Stomach (tissue), 9 donors: ENCODE results near the gene PTGDR2. TPM values are rescaled to one million over a fixed set of nuclear protein-coding genes. Genes with fewer than 3 reads are reported as not detected.
A peak's percentile ranks its signal among the peaks of the same experiment; 100 is the strongest.

ENCODE experiments used
- DNase-seq, 2 donors: peaks; one replicate each; pipeline versions ENCODE4 v3.0.0 to v3.0.0-alpha.2; 2013 to 2019
- H3K27ac ChIP-seq, 5 donors: fragments of 200-600 bp in 4 of 5; sonication (generic) in 4 of 5; one replicate each; pipeline ENCODE4 v1.5.1; 2013 to 2019; ENCODE audit warnings: mild to moderate bottlenecking in 1 of 5, moderate library complexity in 1 of 5
- H3K27me3 ChIP-seq, 3 donors: fragments of 200-600 bp; sonication (generic); one replicate each; pipeline ENCODE4 v1.5.1; 2017 to 2019; ENCODE audit warnings: mixed run types in 1 of 3
- H3K36me3 ChIP-seq, 4 donors: fragments of 200-600 bp; sonication (generic); 1 replicate in 3 of 4; 2 replicates in 1 of 4; pipeline ENCODE4 v1.5.1; 2016 to 2019
- H3K4me1 ChIP-seq, 4 donors: fragments of 200-600 bp; sonication (generic); one replicate each; pipeline ENCODE4 v1.5.1; 2016 to 2019
- H3K4me3 ChIP-seq, 4 donors: fragments of 200-600 bp; sonication (generic) in 3 of 4; one replicate each; pipeline ENCODE4 v1.5.1; 2016 to 2019; ENCODE audit warnings: mild to moderate bottlenecking in 1 of 4
- H3K9me3 ChIP-seq, 4 donors: fragments of 200-600 bp; sonication (generic); one replicate each; pipeline ENCODE4 v1.5.1; 2016 to 2019
- CTCF ChIP-seq, 7 experiments: fragments of 450-650 bp in 4 of 7; fragments of 200-600 bp in 3 of 7; sonication (generic) in 3 of 7; IDR thresholded peaks; one replicate each; pipeline ENCODE4 v1.5.1; 2016 to 2019; ENCODE audit warnings: antibody characterized with exemption in 7 of 7, control low read depth in 2 of 7, mild to moderate bottlenecking in 1 of 7
- EP300 ChIP-seq: sonication (generic); formaldehyde crosslinking; IDR thresholded peaks from one replicate; pipeline ENCODE4 v1.6.1; 2017; ENCODE audit warnings: antibody characterized with exemption
- POLR2A ChIP-seq, 4 donors: fragments of 450-650 bp; IDR thresholded peaks; one replicate each; pipeline ENCODE4 v1.6.1; 2016; ENCODE audit warnings: antibody characterized with exemption in 4 of 4, control low read depth in 2 of 4, mild to moderate bottlenecking in 1 of 4, moderate library complexity in 1 of 4
- POLR2AphosphoS5 ChIP-seq, 3 donors: sonication (generic); formaldehyde crosslinking; IDR thresholded peaks; one replicate each; pipeline ENCODE4 v1.6.1; 2016; ENCODE audit warnings: antibody characterized with exemption in 3 of 3
- WGBS, 5 donors: extraction: QIAGEN DNeasy Blood & Tissue Kit in 3 of 5; methylation state at CpG; one replicate each; pipeline versions ENCODE4 v1.1.5 to v1.1.7; 2013 to 2018; 5-methylcytosine and 5-hydroxymethylcytosine counted together
- intact Hi-C: fragments of 100-400 bp; cut with DNase I; formaldehyde crosslinking; loops from one replicate; pipeline ENCODE4 v1.15.1; 2023; ENCODE audit warnings: low total_unique reads
- polyA plus RNA-seq, 3 donors: library from polyadenylated mRNA; stranded (reverse); fragments of 200-250 nt; gene quantifications; one replicate each; pipeline ENCODE4 v1.2.3, GENCODE V29; 2013
- total RNA-seq, 5 donors: library from RNA; depleted of rRNA; stranded (reverse); fragments of >200 nt; gene quantifications; one replicate each; pipeline versions ENCODE4 v1.1.0 to v1.2.3, GENCODE V29; 2014 to 2016
- donor health status: healthy with polysubstance abuse.
- donor health status: Bipolar disorder and iron deficiency.
- donor health status: healthy.

PTGDR2 gene
- total and polyA plus RNA-seq, 8 donors, result 2.1 to 67.8 (median 12.3) TPM; not detected in 2

GRCh38 chr11:60847281-60847680 lies 8.5 kb downstream of the PTGDR2 start:
- Histone ChIP-seq H3K36me3 (peaks cover 29 to 67% (median 48%) of the 10 kb centered on the region in 4 donors), H3K4me3 (no peak overlapping the region), H3K4me1 (peaks cover 28 to 47% (median 41%) of the 10 kb centered on the region in 4 donors), H3K27ac (no peak overlapping the region), H3K27me3 (no peaks in the 10 kb centered on the region), H3K9me3 (no peaks in the 10 kb centered on the region)
- WGBS, 5 donors, result 68 to 84% (median 74%) methylated on average over 10 to 13 of the region's 13 CpGs
- no peak for DNase-seq
- TF ChIP-seq POLR2AphosphoS5 (IDR thresholded peaks at IDR 0.05), result no peak
- intact Hi-C loops, result no loop called here

- Histone ChIP-seq H3K36me3 (peaks cover 19 to 47% (median 30%) of the 10 kb centered on the region in 4 donors), H3K4me3 (peak overlapping the region in 1 of 4 donors; percentile 19), H3K9me3 (no peaks in the 10 kb centered on the region), H3K27ac (peak overlapping the region in 1 of 5 donors; percentile 32), H3K4me1 (peaks cover 33 to 52% (median 50%) of the 10 kb centered on the region in 4 donors), H3K27me3 (no peaks in the 10 kb centered on the region)
- no peak for DNase-seq
- 73 to 87% (median 80%) methylated on average over 8 of the region's 8 CpGs for WGBS, 5 donors
- intact Hi-C loops, result no loop called here
- TF ChIP-seq CTCF (IDR thresholded peaks at IDR 0.05) (no peak), EP300 (no peak), POLR2AphosphoS5 (IDR thresholded peaks at IDR 0.05) (no peak), POLR2A (IDR thresholded peaks at IDR 0.05) (no peak)
Measured at GRCh38 chr11:60845338-60845737, 10.4 kb downstream of the PTGDR2 start.

DNA sequence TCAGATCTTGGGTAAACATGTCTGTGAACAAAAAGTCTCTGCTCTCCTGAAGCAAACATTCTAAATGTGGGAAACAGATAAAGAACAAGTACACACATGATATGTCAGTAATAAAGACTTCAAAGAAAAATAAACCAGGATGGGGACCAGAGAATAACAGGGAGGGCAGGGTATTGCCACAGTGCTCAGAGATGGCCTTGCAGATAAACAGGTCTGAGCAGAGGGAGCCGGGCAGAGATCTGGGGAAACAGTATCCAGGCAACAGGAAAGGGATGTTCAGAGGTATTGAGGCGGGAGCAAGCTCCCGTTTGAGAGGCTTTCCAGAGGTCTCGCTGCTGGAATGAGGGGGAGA lies 10.9 kb downstream of the PTGDR2 start:
- no peak for DNase-seq
- peak overlapping the region in 2 of 5 donors; percentile 32 to 89 for H3K27ac ChIP-seq
- H3K27me3 ChIP-seq, result no peaks in the 10 kb centered on the region
- H3K9me3 ChIP-seq, result no peaks in the 10 kb centered on the region
- peaks cover 14 to 42% (median 25%) of the 10 kb centered on the region in 4 donors for H3K36me3 ChIP-seq
- intact Hi-C loops, result no loop called here
- H3K4me3 ChIP-seq, result peak overlapping the region in 2 of 4 donors; percentile 90 to 94
- WGBS, 5 donors, result 27 to 43% (median 29%) methylated on average over 4 of the region's 4 CpGs
- TF ChIP-seq POLR2A (IDR thresholded peaks at IDR 0.05), result no peak
- no peak for TF ChIP-seq EP300
- TF ChIP-seq POLR2AphosphoS5 (IDR thresholded peaks at IDR 0.05), result no peak
- TF ChIP-seq CTCF (IDR thresholded peaks at IDR 0.05), result no peak
- H3K4me1 ChIP-seq, result peaks cover 33 to 52% (median 51%) of the 10 kb centered on the region in 4 donors

DNA sequence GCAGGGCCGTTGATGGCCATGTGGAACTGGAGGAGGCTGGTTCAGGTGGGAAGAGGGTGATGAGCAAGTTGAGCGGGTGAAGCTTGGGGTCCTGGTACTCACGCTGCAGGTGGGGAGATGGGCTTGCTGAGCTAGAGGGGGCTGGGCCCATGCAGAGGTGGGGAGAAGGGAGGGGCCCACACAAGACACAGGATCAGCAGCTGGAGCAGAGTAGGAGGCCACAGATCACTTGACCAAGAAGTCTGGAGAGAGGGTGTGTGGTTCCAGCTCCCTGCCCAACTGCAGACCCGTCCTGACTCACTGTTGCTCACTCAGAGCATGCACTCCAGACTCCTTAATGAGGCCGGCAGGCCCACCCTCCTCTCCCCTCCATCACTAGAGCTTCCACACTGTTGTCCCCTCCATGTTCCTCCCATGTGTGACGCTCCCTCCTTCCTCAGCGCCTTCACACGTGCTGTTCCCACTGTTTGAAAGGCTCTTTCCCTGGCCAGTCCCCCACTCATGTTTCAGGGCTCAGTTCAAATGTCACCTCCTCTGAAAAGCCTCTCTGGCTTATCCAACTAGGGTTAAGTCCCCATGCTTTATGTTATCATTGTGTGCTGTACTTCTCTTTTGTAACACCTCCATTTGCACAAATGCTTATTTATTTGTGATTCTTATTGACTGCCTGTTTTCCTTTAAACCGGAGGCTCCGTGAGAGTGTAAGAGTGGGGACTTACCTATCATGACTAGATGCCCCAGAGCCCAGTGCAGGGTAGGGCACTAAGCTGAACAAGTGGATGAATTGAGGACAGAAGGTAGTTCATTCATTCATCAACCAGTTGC lies 11.5 kb downstream of the PTGDR2 start:
- TF ChIP-seq POLR2AphosphoS5 (IDR thresholded peaks at IDR 0.05) (no peak), POLR2A (IDR thresholded peaks at IDR 0.05) (no peak), EP300 (no peak), CTCF (IDR thresholded peaks at IDR 0.05) (no peak)

More for the DNA sequence above, 11.5 kb downstream of the PTGDR2 start:
- no peak for DNase-seq
- H3K27me3 ChIP-seq, result no peaks in the 10 kb centered on the region
- 36 to 57% (median 43%) methylated on average over 9 to 10 of the region's 10 CpGs for WGBS, 5 donors
- H3K27ac ChIP-seq, result peak overlapping the region in 3 of 5 donors; percentile 22 to 89 (median 84)
- H3K4me3 ChIP-seq, result peak overlapping the region; percentile 90 to 99 (median 92)
- peaks cover 33 to 52% (median 51%) of the 10 kb centered on the region in 4 donors for H3K4me1 ChIP-seq
- intact Hi-C loops, result no loop called here
- peaks cover 8 to 36% (median 19%) of the 10 kb centered on the region in 4 donors for H3K36me3 ChIP-seq
- H3K9me3 ChIP-seq, result no peaks in the 10 kb centered on the region
